HepG2 (cell line): ENCODE measurements around the gene C9orf85. TPM values are rescaled to one million over a fixed set of nuclear protein-coding genes. Genes with fewer than 3 reads are reported as not detected.

Source experiments
- ARID2 ChIP-seq: sonication (generic); formaldehyde crosslinking; IDR thresholded peaks from 2 replicates; pipeline ENCODE4 v1.8.1; 2022; ENCODE audit warnings: mild to moderate bottlenecking, missing genetic modification reagents, borderline replicate concordance
- NFRKB ChIP-seq: fragments of 450-650 bp; IDR thresholded peaks from 2 replicates; pipeline ENCODE4 v1.6.1; 2017
- POGK ChIP-seq: sonication (generic); formaldehyde crosslinking; conservative IDR thresholded peaks from 2 replicates; pipeline ENCODE4 v1.8.0; 2022; ENCODE audit warnings: mild to moderate bottlenecking, moderate library complexity, missing genetic modification reagents
- REL ChIP-seq: sonication (generic); formaldehyde crosslinking; conservative IDR thresholded peaks from 2 replicates; pipeline ENCODE4 v1.8.0; 2022; ENCODE audit warnings: mild to moderate bottlenecking, missing genetic modification reagents, moderate library complexity
- SALL1 ChIP-seq: sonication (generic); formaldehyde crosslinking; IDR thresholded peaks from 2 replicates; pipeline ENCODE4 v1.8.0; 2022; ENCODE audit warnings: mild to moderate bottlenecking, missing genetic modification reagents
- SALL2 ChIP-seq: sonication (generic); formaldehyde crosslinking; IDR thresholded peaks from 2 replicates; pipeline ENCODE4 v1.8.1; 2023; ENCODE audit warnings: mild to moderate bottlenecking, missing genetic modification reagents, inconsistent platforms
- SAP130 ChIP-seq: IDR thresholded peaks from 2 replicates; pipeline ENCODE4 v1.6.1; 2016; ENCODE audit warnings: low read depth
- SNAI1 ChIP-seq: sonication (generic); formaldehyde crosslinking; IDR thresholded peaks from 2 replicates; pipeline ENCODE4 v1.5.0; 2020; ENCODE audit warnings: mild to moderate bottlenecking, missing genetic modification reagents, borderline replicate concordance
- SRSF1 ChIP-seq: fragments of 200-400 bp; formaldehyde crosslinking; optimal IDR thresholded peaks from 2 replicates; pipeline ENCODE3; 2017; ENCODE audit warnings: mild to moderate bottlenecking, low read depth, low read length, moderate library complexity
- STAT6 ChIP-seq: sonication (generic); formaldehyde crosslinking; IDR thresholded peaks from 2 replicates; pipeline ENCODE4 v1.4.0; 2020; ENCODE audit warnings: missing genetic modification reagents, mild to moderate bottlenecking, borderline replicate concordance
- ZFP37 ChIP-seq: sonication (generic); formaldehyde crosslinking; IDR thresholded peaks from 2 replicates; pipeline ENCODE4 v1.4.0; 2020; ENCODE audit warnings: missing genetic modification reagents, borderline replicate concordance
- ZNF138 ChIP-seq: sonication (generic); formaldehyde crosslinking; IDR thresholded peaks from 2 replicates; pipeline ENCODE4 v1.5.0; 2020; ENCODE audit warnings: mild to moderate bottlenecking, low read depth, missing genetic modification reagents
- ZNF672 ChIP-seq: sonication (generic); formaldehyde crosslinking; IDR thresholded peaks from 2 replicates; pipeline ENCODE4 v1.8.1; 2022; ENCODE audit warnings: missing genetic modification reagents
- ZNF776 ChIP-seq: sonication (generic); formaldehyde crosslinking; IDR thresholded peaks from 2 replicates; pipeline ENCODE4 v1.4.0; 2020; ENCODE audit warnings: mild to moderate bottlenecking, missing genetic modification reagents
- ZSCAN9 ChIP-seq: IDR thresholded peaks from 2 replicates; pipeline ENCODE4 v1.6.1; 2016; ENCODE audit warnings: borderline replicate concordance
- polyA plus RNA-seq, 8 experiments: library from polyadenylated mRNA; depleted of rRNA in 3 of 8; stranded (reverse) in 7 of 8; unstranded in 1 of 8; fragments of >200 nt; fragmentation: Illumina TruSeq in 4 of 8; extraction: Trizol in 4 of 8; gene quantifications; 2 replicates each; pipeline versions ENCODE4 v1.2.1 to v1.2.3, GENCODE V29; 2011 to 2016; ENCODE audit warnings: low read depth in 4 of 8, missing spikeins in 1 of 8, mixed read lengths in 1 of 8; ENCODE audit not compliant: insufficient read depth in 1 of 8
- total RNA-seq, 5 experiments: library from RNA; depleted of rRNA; stranded (reverse); fragments of >200 nt; fragmentation: Illumina TruSeq; extraction: Trizol; gene quantifications; 2 replicates each; pipeline ENCODE4 v1.2.3, GENCODE V29; 2016; ENCODE audit warnings: low read depth in 1 of 5
- TF ChIP-seq, protein P1 (sequence below): IDR thresholded peaks from 2 replicates; pipeline ENCODE4 v1.6.1; 2016; ENCODE audit warnings: mild to moderate bottlenecking, missing biosample characterization, missing genetic modification reagents
- TF ChIP-seq, protein P2 (sequence below), 2 experiments: sonication (generic) in 1 of 2; formaldehyde crosslinking in 1 of 2; IDR thresholded peaks; 2 replicates each; pipeline versions ENCODE4 v1.6.1 to v1.9.0; 2014 to 2022; ENCODE audit warnings: antibody characterized with exemption in 1 of 2, borderline replicate concordance in 1 of 2, inconsistent platforms in 1 of 2, low read depth in 1 of 2, missing genetic modification reagents in 1 of 2

C9orf85 gene
- total and polyA plus RNA-seq, 2 of the 13 experiments (the other 11 are each of a cell fraction or from before 2014, with no cell fraction given), result 9.9 to 13.9 TPM

DNA sequence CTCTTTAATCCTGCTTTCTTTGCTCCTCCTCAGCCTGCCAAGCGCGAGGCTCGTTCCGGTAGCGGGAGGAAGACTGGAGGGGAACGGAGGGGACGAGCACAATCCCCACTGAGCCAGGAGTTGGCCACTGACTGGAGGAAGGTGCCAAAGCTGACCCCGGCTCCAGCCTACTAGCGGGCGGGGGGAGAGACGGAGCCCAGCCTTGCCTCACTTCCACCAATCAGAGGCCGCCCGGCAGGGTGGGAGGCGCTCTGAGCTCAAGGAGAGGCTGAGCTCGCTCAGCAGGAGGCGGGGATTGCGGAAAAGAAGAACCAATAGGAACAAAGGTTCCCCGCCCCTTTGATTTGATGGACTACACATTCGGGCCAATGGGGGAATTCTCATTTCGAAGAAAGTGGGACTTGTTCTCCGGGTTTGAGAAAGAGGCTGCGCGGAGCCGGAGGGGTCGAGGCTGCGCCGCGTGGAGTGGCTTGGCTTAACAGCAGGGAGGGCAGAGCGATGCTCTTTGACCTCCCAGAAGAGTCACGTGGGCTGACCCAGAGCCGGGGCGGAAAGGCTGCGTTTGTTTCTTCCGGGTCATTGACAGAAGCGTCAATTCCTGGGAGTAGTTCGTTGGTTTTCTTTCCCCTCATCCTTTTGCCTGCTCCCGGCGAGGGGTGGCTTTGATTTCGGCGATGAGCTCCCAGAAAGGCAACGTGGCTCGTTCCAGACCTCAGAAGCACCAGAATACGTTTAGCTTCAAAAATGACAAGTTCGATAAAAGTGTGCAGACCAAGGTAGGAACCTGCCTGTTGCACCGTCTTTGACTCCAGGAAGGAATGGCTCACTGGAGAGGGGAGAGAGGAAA is at the start of gene C9orf85, which contains the start of gene ABHD17B (continued):
- TF ChIP-seq, protein P1, sequence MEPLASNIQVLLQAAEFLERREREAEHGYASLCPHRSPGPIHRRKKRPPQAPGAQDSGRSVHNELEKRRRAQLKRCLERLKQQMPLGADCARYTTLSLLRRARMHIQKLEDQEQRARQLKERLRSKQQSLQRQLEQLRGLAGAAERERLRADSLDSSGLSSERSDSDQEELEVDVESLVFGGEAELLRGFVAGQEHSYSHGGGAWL (CRISPR knock-in tag), result peak; percentile 71
- TF ChIP-seq POGK (CRISPR knock-in tag), result 0 out of 2 replicates have a peak, but pooled peaks have one; percentile 20
- TF ChIP-seq ARID2 (CRISPR knock-in tag), result peak; percentile 57; the same call in 1 of the 2 replicates
- peak; percentile 75 for TF ChIP-seq ZNF776
- TF ChIP-seq ZNF672 (CRISPR knock-in tag), result no peak
- 0 out of 2 replicates have a peak, but pooled peaks have one; percentile 25 for TF ChIP-seq REL (CRISPR knock-in tag)
- TF ChIP-seq NFRKB, result no peak
- TF ChIP-seq ZFP37 (CRISPR knock-in tag), result 0 out of 2 replicates have a peak, but pooled peaks have one; percentile 22
- TF ChIP-seq ZSCAN9 (CRISPR knock-in tag), result peak; percentile 79
- peak; percentile 44 for TF ChIP-seq SRSF1
- no peak for TF ChIP-seq SNAI1 (CRISPR knock-in tag)
- TF ChIP-seq SALL2, result peak; percentile 73
- peak; percentile 62; the same call in 1 of the 2 replicates for TF ChIP-seq ZNF138 (CRISPR knock-in tag)
- peak; percentile 86 for TF ChIP-seq SAP130 (CRISPR knock-in tag)
- TF ChIP-seq, protein P2, sequence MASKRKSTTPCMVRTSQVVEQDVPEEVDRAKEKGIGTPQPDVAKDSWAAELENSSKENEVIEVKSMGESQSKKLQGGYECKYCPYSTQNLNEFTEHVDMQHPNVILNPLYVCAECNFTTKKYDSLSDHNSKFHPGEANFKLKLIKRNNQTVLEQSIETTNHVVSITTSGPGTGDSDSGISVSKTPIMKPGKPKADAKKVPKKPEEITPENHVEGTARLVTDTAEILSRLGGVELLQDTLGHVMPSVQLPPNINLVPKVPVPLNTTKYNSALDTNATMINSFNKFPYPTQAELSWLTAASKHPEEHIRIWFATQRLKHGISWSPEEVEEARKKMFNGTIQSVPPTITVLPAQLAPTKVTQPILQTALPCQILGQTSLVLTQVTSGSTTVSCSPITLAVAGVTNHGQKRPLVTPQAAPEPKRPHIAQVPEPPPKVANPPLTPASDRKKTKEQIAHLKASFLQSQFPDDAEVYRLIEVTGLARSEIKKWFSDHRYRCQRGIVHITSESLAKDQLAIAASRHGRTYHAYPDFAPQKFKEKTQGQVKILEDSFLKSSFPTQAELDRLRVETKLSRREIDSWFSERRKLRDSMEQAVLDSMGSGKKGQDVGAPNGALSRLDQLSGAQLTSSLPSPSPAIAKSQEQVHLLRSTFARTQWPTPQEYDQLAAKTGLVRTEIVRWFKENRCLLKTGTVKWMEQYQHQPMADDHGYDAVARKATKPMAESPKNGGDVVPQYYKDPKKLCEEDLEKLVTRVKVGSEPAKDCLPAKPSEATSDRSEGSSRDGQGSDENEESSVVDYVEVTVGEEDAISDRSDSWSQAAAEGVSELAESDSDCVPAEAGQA (IDR thresholded peaks at IDR 0.05; ENCODE audit: low read depth), result no peak
- TF ChIP-seq, protein P2 (CRISPR knock-in tag; IDR thresholded peaks at IDR 0.05; ENCODE audit: borderline replicate concordance), result 0 out of 2 replicates have a peak, but pooled peaks have one; percentile 52
- peak; percentile 70 for TF ChIP-seq SALL1 (CRISPR knock-in tag)
- TF ChIP-seq STAT6, result 0 out of 2 replicates have a peak, but pooled peaks have one; percentile 6
